ENCODE results near the gene DMRT1.
"Not testable (repeated sequence)": the region's sequence is repeated elsewhere in the genome, so short reads cannot be mapped to it uniquely, and the experiment has no call there.

The DMRT1 gene

GRCh38 chr9:899440-900184 lies 58.1 kb downstream of the DMRT1 start:
- no peak overlapping the region for H3K4me3 ChIP-seq (replicated peaks; ENCODE audit: low read depth, low read length)
- no peak for DNase-seq (ENCODE audit: extremely low read depth, low read depth)
- no peak for TF ChIP-seq CTCF (IDR thresholded peaks at IDR 0.05; ENCODE audit: low read depth, low read length, missing control alignments)

GRCh38 chr9:903886-904285 lies 62.4 kb downstream of the DMRT1 start:
- no peak for TF ChIP-seq CTCF (IDR thresholded peaks at IDR 0.05; ENCODE audit: low read depth, low read length, missing control alignments)
- H3K4me3 ChIP-seq (replicated peaks; ENCODE audit: low read depth, low read length) = no peak overlapping the region
- no peak for DNase-seq (ENCODE audit: extremely low read depth, low read depth)

GRCh38 chr9:905906-906305 lies 64.4 kb downstream of the DMRT1 start:
- no peak overlapping the region for H3K4me3 ChIP-seq (replicated peaks; ENCODE audit: low read depth, low read length)
- DNase-seq (ENCODE audit: extremely low read depth, low read depth) = no peak
- TF ChIP-seq CTCF (IDR thresholded peaks at IDR 0.05; ENCODE audit: low read depth, low read length, missing control alignments) = no peak

- no peak for TF ChIP-seq CTCF (IDR thresholded peaks at IDR 0.05; ENCODE audit: low read depth, low read length, missing control alignments)
- DNase-seq (ENCODE audit: extremely low read depth, low read depth) = no peak
- H3K4me3 ChIP-seq (replicated peaks; ENCODE audit: low read depth, low read length) = no peak overlapping the region
Observed at GRCh38 chr9:908536-909205, 67.2 kb downstream of the DMRT1 start.

- no peak for TF ChIP-seq CTCF (IDR thresholded peaks at IDR 0.05; ENCODE audit: low read depth, low read length, missing control alignments)
- DNase-seq (ENCODE audit: extremely low read depth, low read depth) = no peak
- H3K4me3 ChIP-seq (replicated peaks; ENCODE audit: low read depth, low read length) = no peak overlapping the region
Observed at GRCh38 chr9:911005-911404, 69.5 kb downstream of the DMRT1 start.

GRCh38 chr9:912776-913175 lies 71.3 kb downstream of the DMRT1 start:
- DNase-seq (ENCODE audit: extremely low read depth, low read depth) = no peak
- no peak for TF ChIP-seq CTCF (IDR thresholded peaks at IDR 0.05; ENCODE audit: low read depth, low read length, missing control alignments)

GRCh38 chr9:913526-913925 lies 72.0 kb downstream of the DMRT1 start:
- H3K4me3 ChIP-seq (replicated peaks; ENCODE audit: low read depth, low read length); DNase-seq (ENCODE audit: extremely low read depth, low read depth): not testable (repeated sequence)

More at GRCh38 chr9:912776-913175, 71.3 kb downstream of the DMRT1 start:
- H3K4me3 ChIP-seq (replicated peaks; ENCODE audit: low read depth, low read length) = no peak overlapping the region
